ENCODE data around the gene ERICH2.

The ERICH2 gene, protein sequence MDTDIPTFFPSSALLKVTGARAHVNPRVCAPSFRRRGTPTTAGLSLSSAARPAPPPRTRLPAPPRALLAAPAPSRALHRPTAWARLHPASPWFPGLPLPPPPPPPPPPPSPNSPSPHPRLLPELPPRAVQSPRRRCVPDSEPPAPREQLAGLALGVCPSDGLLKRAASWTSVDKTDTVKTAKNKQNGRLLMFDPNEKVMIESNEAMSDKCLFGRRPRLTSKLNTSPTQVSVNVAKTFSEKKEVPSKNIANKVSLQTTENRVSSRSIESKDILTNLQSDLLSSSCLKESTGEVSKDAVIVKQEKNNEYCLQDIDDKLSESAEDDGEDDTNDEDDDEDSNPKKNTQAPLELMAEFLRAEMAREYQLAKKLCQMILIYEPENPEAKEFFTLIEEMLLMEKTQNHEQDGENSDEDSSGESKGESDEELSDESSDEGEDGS

DNA sequence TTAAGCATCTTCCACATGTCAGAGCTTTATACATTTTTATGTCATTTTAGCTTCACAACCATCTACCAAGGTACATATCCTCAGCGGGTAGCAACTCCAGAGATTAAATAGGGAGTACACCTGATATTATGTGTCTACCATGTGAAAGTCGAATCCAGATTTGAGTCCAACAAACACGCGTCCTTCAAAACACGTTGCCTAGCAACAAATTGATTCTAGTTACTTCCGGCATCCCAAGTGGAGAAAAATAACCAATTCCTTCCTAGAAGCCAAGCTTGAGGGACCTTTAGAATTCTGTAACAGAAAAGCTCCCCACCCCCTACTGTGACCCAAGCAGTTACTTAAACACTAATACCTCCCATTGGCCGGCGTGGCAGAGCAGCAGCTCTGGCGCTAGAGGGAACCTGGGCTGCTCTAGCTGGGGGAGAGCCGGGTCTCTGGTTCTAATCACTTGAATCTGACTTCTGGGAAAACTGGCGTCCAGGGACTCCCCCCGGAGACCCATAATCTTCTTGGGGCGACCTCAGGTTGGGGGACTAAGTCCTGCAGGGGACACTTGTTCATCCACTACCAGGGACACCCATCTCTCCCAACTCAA, at the start of gene ERICH2:
TSS of gene ERICH2 (plus strand) at position 371 of the 598 bp plus-strand sequence. CDS start 304 bp downstream, outside the sequence.
- no peaks in the 10 kb centered on the region for H3K36me3 ChIP-seq (ENCODE audit: control insufficient read depth, low read length)
- peak within 1 kb of the TSS; percentile 93 for H3K4me2 ChIP-seq (ENCODE audit: low read length)
- H3K27ac ChIP-seq (ENCODE audit: low read depth, low read length): no peak within 1 kb of the TSS
- peaks cover 11% of the 10 kb centered on the region for H3F3A ChIP-seq (ENCODE audit: control insufficient read depth, insufficient read depth)
- H4K20me1 ChIP-seq (ENCODE audit: control insufficient read depth, insufficient read depth, low read depth, low read length): no peaks in the 10 kb centered on the region
- H3K79me2 ChIP-seq (ENCODE audit: control insufficient read depth, low read length): no peaks in the 10 kb centered on the region
- H3K9me3 ChIP-seq (ENCODE audit: control insufficient read depth, insufficient read depth, low read length): no peaks in the 10 kb centered on the region
- H3K27me3 ChIP-seq (ENCODE audit: control insufficient read depth, low read length): peaks cover 22% of the 10 kb centered on the region
- TF ChIP-seq, protein P1, sequence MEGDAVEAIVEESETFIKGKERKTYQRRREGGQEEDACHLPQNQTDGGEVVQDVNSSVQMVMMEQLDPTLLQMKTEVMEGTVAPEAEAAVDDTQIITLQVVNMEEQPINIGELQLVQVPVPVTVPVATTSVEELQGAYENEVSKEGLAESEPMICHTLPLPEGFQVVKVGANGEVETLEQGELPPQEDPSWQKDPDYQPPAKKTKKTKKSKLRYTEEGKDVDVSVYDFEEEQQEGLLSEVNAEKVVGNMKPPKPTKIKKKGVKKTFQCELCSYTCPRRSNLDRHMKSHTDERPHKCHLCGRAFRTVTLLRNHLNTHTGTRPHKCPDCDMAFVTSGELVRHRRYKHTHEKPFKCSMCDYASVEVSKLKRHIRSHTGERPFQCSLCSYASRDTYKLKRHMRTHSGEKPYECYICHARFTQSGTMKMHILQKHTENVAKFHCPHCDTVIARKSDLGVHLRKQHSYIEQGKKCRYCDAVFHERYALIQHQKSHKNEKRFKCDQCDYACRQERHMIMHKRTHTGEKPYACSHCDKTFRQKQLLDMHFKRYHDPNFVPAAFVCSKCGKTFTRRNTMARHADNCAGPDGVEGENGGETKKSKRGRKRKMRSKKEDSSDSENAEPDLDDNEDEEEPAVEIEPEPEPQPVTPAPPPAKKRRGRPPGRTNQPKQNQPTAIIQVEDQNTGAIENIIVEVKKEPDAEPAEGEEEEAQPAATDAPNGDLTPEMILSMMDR (IDR thresholded peaks at IDR 0.05; ENCODE audit: low read depth, low read length, poor library complexity, severe bottlenecking): peak; percentile 27
- no peak for TF ChIP-seq EZH2phosphoT487 (IDR thresholded peaks at IDR 0.05; ENCODE audit: borderline replicate concordance, low read length)
- peak within 1 kb of the TSS; percentile 78 for H3K4me3 ChIP-seq (ENCODE audit: low read length)
- no peaks in the 10 kb centered on the region for H3K9me2 ChIP-seq (replicated peaks; ENCODE audit: control insufficient read depth, low read length)
- H3K4me1 ChIP-seq (ENCODE audit: control insufficient read depth, low read length): peaks cover 10% of the 10 kb centered on the region

DNA sequence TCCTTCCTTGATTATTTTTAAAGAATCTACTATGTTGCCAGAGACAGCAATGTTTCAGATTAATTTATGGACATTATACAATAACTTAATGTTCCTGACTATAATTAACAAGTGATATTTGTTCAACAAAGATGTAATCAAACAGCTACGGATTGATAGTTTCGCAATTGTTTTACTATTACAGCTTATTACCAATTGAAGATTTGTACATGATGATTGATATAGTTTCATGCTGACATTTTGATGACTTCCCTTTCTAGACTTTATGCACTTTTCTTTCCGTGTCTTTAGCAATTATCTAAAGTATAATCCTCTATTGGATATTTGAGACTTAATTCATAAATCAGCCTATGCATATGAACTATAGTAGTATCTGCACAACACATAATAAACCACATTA, 48.5 kb upstream of the ERICH2 start:
- no peak overlapping the region for H3K4me3 ChIP-seq (ENCODE audit: low read length)
- H3K79me2 ChIP-seq (ENCODE audit: control insufficient read depth, low read length): no peaks in the 10 kb centered on the region
- H3K27ac ChIP-seq (ENCODE audit: low read depth, low read length): no peak overlapping the region
- no peaks in the 10 kb centered on the region for H3K9me2 ChIP-seq (replicated peaks; ENCODE audit: control insufficient read depth, low read length)
- no peaks in the 10 kb centered on the region for H3K4me1 ChIP-seq (ENCODE audit: control insufficient read depth, low read length)
- no peak overlapping the region for H3K4me2 ChIP-seq (ENCODE audit: low read length)
- peaks cover 3% of the 10 kb centered on the region; the same call in 1 of the 2 replicates for H3K27me3 ChIP-seq (ENCODE audit: control insufficient read depth, low read length)
- H4K20me1 ChIP-seq (ENCODE audit: control insufficient read depth, insufficient read depth, low read depth, low read length): no peaks in the 10 kb centered on the region
- H3K36me3 ChIP-seq (ENCODE audit: control insufficient read depth, low read length): no peaks in the 10 kb centered on the region
- TF ChIP-seq, protein P1 (IDR thresholded peaks at IDR 0.05; ENCODE audit: low read depth, low read length, poor library complexity, severe bottlenecking): no peak
- no peak for TF ChIP-seq EZH2phosphoT487 (IDR thresholded peaks at IDR 0.05; ENCODE audit: borderline replicate concordance, low read length)
- no peaks in the 10 kb centered on the region for H3F3A ChIP-seq (ENCODE audit: control insufficient read depth, insufficient read depth)
- H3K9me3 ChIP-seq (ENCODE audit: control insufficient read depth, insufficient read depth, low read length): no peaks in the 10 kb centered on the region

DNA sequence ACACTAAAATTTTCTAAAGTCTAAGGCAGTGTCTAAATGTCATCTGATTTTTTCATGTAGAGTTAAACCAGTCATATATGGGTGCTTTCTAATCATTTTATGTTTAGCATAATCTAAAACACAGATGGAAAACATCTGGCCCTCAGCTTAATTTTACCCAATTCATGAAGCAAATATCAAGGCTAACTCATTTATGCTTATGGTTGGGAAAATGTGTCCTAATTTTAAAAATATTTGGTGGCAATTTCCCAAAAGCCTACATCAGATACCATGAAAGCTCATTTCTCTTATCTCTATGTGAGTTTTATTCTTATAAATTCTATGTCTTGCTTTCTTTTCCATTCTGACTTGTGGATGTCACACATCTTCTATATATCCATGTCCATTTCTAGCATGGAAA, 47.9 kb upstream of the ERICH2 start:
- no peaks in the 10 kb centered on the region for H3K9me2 ChIP-seq (replicated peaks; ENCODE audit: control insufficient read depth, low read length)

More for the DNA sequence above, 47.9 kb upstream of the ERICH2 start:
- no peaks in the 10 kb centered on the region for H3K36me3 ChIP-seq (ENCODE audit: control insufficient read depth, low read length)
- no peaks in the 10 kb centered on the region for H3K4me1 ChIP-seq (ENCODE audit: control insufficient read depth, low read length)
- H4K20me1 ChIP-seq (ENCODE audit: control insufficient read depth, insufficient read depth, low read depth, low read length): no peaks in the 10 kb centered on the region
- TF ChIP-seq EZH2phosphoT487 (IDR thresholded peaks at IDR 0.05; ENCODE audit: borderline replicate concordance, low read length): no peak
- TF ChIP-seq, protein P1 (IDR thresholded peaks at IDR 0.05; ENCODE audit: low read depth, low read length, poor library complexity, severe bottlenecking): no peak
- H3K79me2 ChIP-seq (ENCODE audit: control insufficient read depth, low read length): no peaks in the 10 kb centered on the region
- no peak overlapping the region for H3K27ac ChIP-seq (ENCODE audit: low read depth, low read length)
- no peaks in the 10 kb centered on the region for H3K9me3 ChIP-seq (ENCODE audit: control insufficient read depth, insufficient read depth, low read length)
- no peaks in the 10 kb centered on the region for H3F3A ChIP-seq (ENCODE audit: control insufficient read depth, insufficient read depth)
- H3K4me3 ChIP-seq (ENCODE audit: low read length): no peak overlapping the region
- H3K4me2 ChIP-seq (ENCODE audit: low read length): no peak overlapping the region
- peaks cover 3% of the 10 kb centered on the region; the same call in 1 of the 2 replicates for H3K27me3 ChIP-seq (ENCODE audit: control insufficient read depth, low read length)
